Measurements from ENCODE around the gene PDGFA. TPM values are rescaled to one million over a fixed set of nuclear protein-coding genes. Genes with fewer than 3 reads are reported as not detected.

Gene PDGFA
- total and polyA plus RNA-seq, 9 donors: 3.7 to 35.5 (median 8.7) TPM

DNA sequence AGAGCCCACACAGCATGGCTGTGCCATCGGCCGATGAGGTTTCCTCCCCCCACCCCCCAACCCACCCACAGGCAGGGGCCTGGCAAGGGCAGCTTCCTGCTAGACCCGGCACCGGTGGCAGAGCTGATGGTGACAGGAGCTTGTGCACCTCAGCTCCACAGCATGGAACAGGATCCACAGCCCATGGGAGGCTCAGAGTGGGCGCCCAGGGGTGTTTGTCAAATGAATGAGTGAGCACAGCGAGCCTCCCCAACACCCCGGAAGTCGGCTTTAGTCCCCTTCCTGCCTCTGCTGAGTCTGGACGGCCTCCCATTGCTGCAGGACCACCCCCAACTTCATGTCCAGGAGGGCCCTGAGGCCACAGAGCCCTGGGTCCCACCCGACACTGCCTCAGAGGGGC is 68.9 kb downstream of the PDGFA start:
- WGBS, 3 donors: 62 to 80% (median 70%) methylated on average over 8 to 10 of the region's 10 CpGs
- H3K27me3 ChIP-seq: no peaks in the 10 kb centered on the region

DNA sequence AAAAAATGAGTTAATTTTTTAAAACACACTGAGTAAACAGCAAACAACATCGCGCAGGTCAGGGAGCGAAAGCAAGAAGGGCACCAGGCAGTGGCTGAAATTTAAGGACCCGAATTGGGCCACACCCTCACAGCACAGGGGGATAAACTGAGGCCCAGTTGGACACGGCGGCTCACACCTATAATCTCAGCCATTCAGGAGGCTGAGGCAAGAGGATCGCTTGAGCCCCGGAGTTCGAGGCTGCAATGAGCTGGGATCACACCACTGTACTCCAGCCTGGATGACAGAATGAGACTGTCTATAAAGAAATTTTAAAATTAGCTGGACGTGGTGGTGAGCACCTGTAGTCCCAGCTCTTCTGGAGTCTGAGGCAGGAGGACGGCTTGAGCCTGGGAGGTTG is 69.6 kb downstream of the PDGFA start:
- Histone ChIP-seq H3K27ac (no peak overlapping the region), H3K9me3 (no peaks in the 10 kb centered on the region), H3K27me3 (no peaks in the 10 kb centered on the region), H3K4me1 (ENCODE audit: insufficient read depth) (no peaks in the 10 kb centered on the region), H3K4me3 (no peak overlapping the region), H3K36me3 (no peaks in the 10 kb centered on the region)
- WGBS, 3 donors: 85 to 90% (median 87%) methylated on average over 11 of the region's 11 CpGs
- TF ChIP-seq POLR2A (IDR thresholded peaks at IDR 0.05): no peak
- TF ChIP-seq EP300 (IDR thresholded peaks at IDR 0.05): no peak
- TF ChIP-seq, protein P1, sequence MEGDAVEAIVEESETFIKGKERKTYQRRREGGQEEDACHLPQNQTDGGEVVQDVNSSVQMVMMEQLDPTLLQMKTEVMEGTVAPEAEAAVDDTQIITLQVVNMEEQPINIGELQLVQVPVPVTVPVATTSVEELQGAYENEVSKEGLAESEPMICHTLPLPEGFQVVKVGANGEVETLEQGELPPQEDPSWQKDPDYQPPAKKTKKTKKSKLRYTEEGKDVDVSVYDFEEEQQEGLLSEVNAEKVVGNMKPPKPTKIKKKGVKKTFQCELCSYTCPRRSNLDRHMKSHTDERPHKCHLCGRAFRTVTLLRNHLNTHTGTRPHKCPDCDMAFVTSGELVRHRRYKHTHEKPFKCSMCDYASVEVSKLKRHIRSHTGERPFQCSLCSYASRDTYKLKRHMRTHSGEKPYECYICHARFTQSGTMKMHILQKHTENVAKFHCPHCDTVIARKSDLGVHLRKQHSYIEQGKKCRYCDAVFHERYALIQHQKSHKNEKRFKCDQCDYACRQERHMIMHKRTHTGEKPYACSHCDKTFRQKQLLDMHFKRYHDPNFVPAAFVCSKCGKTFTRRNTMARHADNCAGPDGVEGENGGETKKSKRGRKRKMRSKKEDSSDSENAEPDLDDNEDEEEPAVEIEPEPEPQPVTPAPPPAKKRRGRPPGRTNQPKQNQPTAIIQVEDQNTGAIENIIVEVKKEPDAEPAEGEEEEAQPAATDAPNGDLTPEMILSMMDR (IDR thresholded peaks at IDR 0.05): no peak
- intact Hi-C loops (cut with DNase I): loop anchor here in 1 of 4 donors (10.0 kb wide), 1 partner anchor 935 kb away; no protein-coding TSS in a partner anchor
- no peak for DNase-seq

More for the DNA sequence above, 68.9 kb downstream of the PDGFA start:
- Histone ChIP-seq H3K4me3 (no peak overlapping the region), H3K27ac (no peak overlapping the region), H3K36me3 (no peaks in the 10 kb centered on the region), H3K9me3 (no peaks in the 10 kb centered on the region), H3K4me1 (ENCODE audit: insufficient read depth) (no peaks in the 10 kb centered on the region)
- TF ChIP-seq EP300 (IDR thresholded peaks at IDR 0.05) (no peak), POLR2A (IDR thresholded peaks at IDR 0.05) (no peak)
- TF ChIP-seq, protein P1 (IDR thresholded peaks at IDR 0.05): no peak
- DNase-seq: no peak
- intact Hi-C loops (cut with DNase I): loop anchor here in 1 of 4 donors (10.0 kb wide), 1 partner anchor 934 kb away; no protein-coding TSS in a partner anchor

DNA sequence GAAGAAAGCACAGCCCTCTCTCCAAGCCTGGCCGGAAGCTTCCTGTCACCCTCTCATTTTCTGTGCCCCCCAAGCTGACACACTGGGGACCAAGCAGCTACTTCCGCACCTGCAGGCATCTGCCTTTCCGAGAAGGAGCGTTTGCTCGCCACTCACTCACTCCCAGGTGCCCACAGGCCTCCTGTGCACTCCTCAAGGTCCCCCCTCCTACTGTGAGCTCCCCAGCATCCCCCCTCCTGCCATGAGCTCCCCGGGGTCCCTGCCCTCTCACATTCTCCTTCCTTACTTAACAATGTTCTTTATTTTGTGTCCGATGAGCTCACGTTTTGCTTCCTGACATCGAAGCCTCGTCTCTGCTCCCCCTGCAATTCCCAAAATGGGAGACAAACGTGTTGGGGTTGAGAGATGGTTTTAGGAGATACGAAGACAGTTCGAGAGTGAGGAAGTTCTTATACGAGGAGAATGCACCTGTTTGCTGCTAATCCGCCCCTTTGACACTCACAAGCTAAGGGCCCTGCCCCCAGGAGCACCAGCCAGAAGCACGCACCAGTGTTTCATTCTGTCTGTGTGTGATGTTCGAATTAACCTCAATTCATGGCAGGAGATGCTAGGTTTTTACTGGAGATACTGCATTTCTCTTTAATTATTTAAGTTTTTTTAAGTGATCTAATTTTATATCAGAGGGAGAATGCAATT is 70.2 kb downstream of the PDGFA start:
- DNase-seq: no peak
- no peak overlapping the region for H3K27ac ChIP-seq
- no peak overlapping the region for H3K4me3 ChIP-seq
- WGBS, 3 donors: 71 to 77% (median 75%) methylated on average over 17 of the region's 17 CpGs
- intact Hi-C loops (cut with DNase I): loop anchor here in 1 of 4 donors (10.0 kb wide), 1 partner anchor 935 kb away; no protein-coding TSS in a partner anchor
- TF ChIP-seq EP300 (IDR thresholded peaks at IDR 0.05): no peak
- TF ChIP-seq, protein P1 (IDR thresholded peaks at IDR 0.05): no peak
- TF ChIP-seq POLR2A (IDR thresholded peaks at IDR 0.05): no peak
- H3K27me3 ChIP-seq: no peaks in the 10 kb centered on the region
- no peaks in the 10 kb centered on the region for H3K4me1 ChIP-seq (ENCODE audit: insufficient read depth)
- no peaks in the 10 kb centered on the region for H3K9me3 ChIP-seq
- H3K36me3 ChIP-seq: no peaks in the 10 kb centered on the region

DNA sequence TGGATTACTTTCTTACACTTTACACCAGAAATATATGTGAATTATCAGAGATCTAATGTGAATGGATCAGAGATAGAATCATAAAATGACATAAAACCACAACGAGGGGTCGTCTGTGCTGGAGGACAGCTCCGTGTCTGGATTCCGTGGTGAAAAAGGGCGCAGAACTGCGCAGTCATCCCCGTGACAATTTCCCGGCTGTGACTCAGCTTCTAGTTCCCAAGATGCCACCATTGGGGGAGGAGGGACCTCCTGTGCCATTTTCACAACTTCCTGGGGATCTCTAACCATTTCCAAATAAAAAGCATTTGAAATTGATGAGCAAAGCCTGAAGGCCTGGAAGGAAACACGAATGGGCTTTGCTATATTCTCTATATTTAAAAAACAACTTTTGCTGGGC is 72.1 kb downstream of the PDGFA start:
- 88 to 90% (median 89%) methylated on average over 9 of the region's 9 CpGs for WGBS, 3 donors
- no peaks in the 10 kb centered on the region for H3K36me3 ChIP-seq
- no peaks in the 10 kb centered on the region for H3K4me1 ChIP-seq (ENCODE audit: insufficient read depth)
- no peaks in the 10 kb centered on the region for H3K9me3 ChIP-seq
- intact Hi-C loops (cut with DNase I): no loop called here
- H3K27ac ChIP-seq: no peak overlapping the region
- H3K27me3 ChIP-seq: no peaks in the 10 kb centered on the region
- no peak for TF ChIP-seq EP300 (IDR thresholded peaks at IDR 0.05)
- TF ChIP-seq, protein P1 (IDR thresholded peaks at IDR 0.05): no peak
- no peak for TF ChIP-seq POLR2A (IDR thresholded peaks at IDR 0.05)
- no peak overlapping the region for H3K4me3 ChIP-seq
- DNase-seq: no peak

Other genes starting within 250 kb of the PDGFA start
- not detected for gene FOXL3, start 229.7 kb downstream of the PDGFA start, total RNA-seq
- gene FOXL3, start 229.7 kb downstream of the PDGFA start, polyA plus RNA-seq: not detected
- 10 to 100 TPM; 16.3 to 41.0 (median 26.0) TPM for gene DNAAF5, start 206.9 kb upstream of the PDGFA start, total RNA-seq
- 10 to 100 TPM; 12.9 to 14.7 TPM for gene DNAAF5, start 206.9 kb upstream of the PDGFA start, polyA plus RNA-seq
- 10 to 100 TPM; 14.3 to 49.0 (median 42.9) TPM for gene PRKAR1B, start 207.4 kb upstream of the PDGFA start, total RNA-seq
- gene PRKAR1B, start 207.4 kb upstream of the PDGFA start, polyA plus RNA-seq: 10 to 100 TPM; 22.6 to 34.0 TPM

Data from ovary (tissue), 9 donors.